SK-N-SH treated with all-trans-retinoic acid at 6 μM for 48 hours (cell line): Measurements from ENCODE around the gene HTR2B.

Experiments used
- ATAC-seq: fragments of 200-7000 bp; cut with Tn5 transposase; 3 replicates; pipeline ENCODE4 v1.9.1; 2020; ENCODE audit warnings: mild to moderate bottlenecking, moderate library complexity
- ARNTL ChIP-seq: fragments of 450-650 bp; formaldehyde crosslinking; IDR thresholded peaks from 2 replicates; pipeline ENCODE4 v1.5.0; 2020; ENCODE audit warnings: low read depth, mild to moderate bottlenecking, moderate library complexity, borderline replicate concordance
- BACH2 ChIP-seq: fragments of 250-450 bp; sonication (Bioruptor Pico); IDR thresholded peaks from 2 replicates; pipeline ENCODE4 v1.9.0; 2021; ENCODE audit warnings: mild to moderate bottlenecking, borderline replicate concordance
- CREB5 ChIP-seq: fragments of 250-450 bp; sonication (Bioruptor Pico); IDR thresholded peaks from 2 replicates; pipeline ENCODE4 v1.5.1; 2020; ENCODE audit warnings: low read depth, mild to moderate bottlenecking, moderate library complexity
- CSDC2 ChIP-seq: fragments of 250-450 bp; sonication (Bioruptor Pico); IDR thresholded peaks from 2 replicates; pipeline ENCODE4 v1.5.0; 2020; ENCODE audit warnings: mild to moderate bottlenecking, moderate library complexity
- CSRNP3 ChIP-seq: fragments of 250-450 bp; sonication (Bioruptor Pico); IDR thresholded peaks from 2 replicates; pipeline ENCODE4 v1.5.1; 2021; ENCODE audit warnings: mild to moderate bottlenecking, moderate library complexity
- ESRRG ChIP-seq: fragments of 250-450 bp; sonication (Bioruptor Pico); IDR thresholded peaks from 2 replicates; pipeline ENCODE4 v1.6.1; 2021; ENCODE audit warnings: mild to moderate bottlenecking
- GLIS3 ChIP-seq: fragments of 250-450 bp; sonication (Bioruptor Pico); IDR thresholded peaks from 2 replicates; pipeline ENCODE4 v1.5.0; 2020; ENCODE audit warnings: mild to moderate bottlenecking, moderate library complexity
- ISL1 ChIP-seq: fragments of 250-450 bp; sonication (Bioruptor Pico); IDR thresholded peaks from 2 replicates; pipeline ENCODE4 v2.1.2; 2022; ENCODE audit warnings: mild to moderate bottlenecking, moderate library complexity
- OSR1 ChIP-seq: fragments of 250-450 bp; sonication (Bioruptor Pico); IDR thresholded peaks from 2 replicates; pipeline ENCODE4 v1.8.0; 2022; ENCODE audit warnings: moderate library complexity, mild to moderate bottlenecking, inconsistent platforms
- PATZ1 ChIP-seq: fragments of 250-450 bp; sonication (Bioruptor Pico); IDR thresholded peaks from 2 replicates; pipeline ENCODE4 v1.8.0; 2020; ENCODE audit warnings: mild to moderate bottlenecking, moderate library complexity, borderline replicate concordance
- POU6F1 ChIP-seq: fragments of 250-450 bp; sonication (Bioruptor Pico); IDR thresholded peaks from 2 replicates; pipeline ENCODE4 v1.8.0; 2021; ENCODE audit warnings: low read depth, mild to moderate bottlenecking, moderate library complexity, borderline replicate concordance
- PPARA ChIP-seq: fragments of 250-450 bp; sonication (Bioruptor Pico); IDR thresholded peaks from 2 replicates; pipeline ENCODE4 v1.5.0; 2020; ENCODE audit warnings: mild to moderate bottlenecking, borderline replicate concordance
- RARB ChIP-seq: fragments of 250-450 bp; sonication (Bioruptor Pico); IDR thresholded peaks from 2 replicates; pipeline ENCODE4 v1.8.0; 2021; ENCODE audit warnings: mild to moderate bottlenecking, moderate library complexity
- SNAI2 ChIP-seq: fragments of 250-450 bp; sonication (Bioruptor Pico); IDR thresholded peaks from 2 replicates; pipeline ENCODE4 v1.5.0; 2020; ENCODE audit warnings: mild to moderate bottlenecking, moderate library complexity
- TCF4 ChIP-seq: fragments of 250-450 bp; sonication (Bioruptor Pico); IDR thresholded peaks from 2 replicates; pipeline ENCODE4 v1.8.0; 2021; ENCODE audit warnings: mild to moderate bottlenecking, moderate library complexity, borderline replicate concordance
- TOX ChIP-seq: fragments of 250-450 bp; sonication (Bioruptor Pico); IDR thresholded peaks from 2 replicates; pipeline ENCODE4 v1.8.0; 2021; ENCODE audit warnings: mild to moderate bottlenecking, moderate library complexity, borderline replicate concordance
- TSHZ2 ChIP-seq: fragments of 250-450 bp; sonication (Bioruptor Pico); IDR thresholded peaks from 2 replicates; pipeline ENCODE4 v1.5.0; 2020; ENCODE audit warnings: mild to moderate bottlenecking, moderate library complexity
- ZC3H10 ChIP-seq: fragments of 250-450 bp; sonication (Bioruptor Pico); IDR thresholded peaks from 2 replicates; pipeline ENCODE4 v1.5.1; 2021; ENCODE audit warnings: mild to moderate bottlenecking, moderate library complexity
- ZFP3 ChIP-seq: fragments of 250-450 bp; sonication (Bioruptor Pico); IDR thresholded peaks from 2 replicates; pipeline ENCODE4 v1.5.0; 2020; ENCODE audit warnings: mild to moderate bottlenecking, moderate library complexity
- ZFP30 ChIP-seq: fragments of 450-650 bp; formaldehyde crosslinking; IDR thresholded peaks from 2 replicates; pipeline ENCODE4 v1.5.0; 2022; ENCODE audit warnings: mild to moderate bottlenecking, moderate library complexity
- ZNF565 ChIP-seq: fragments of 450-650 bp; formaldehyde crosslinking; conservative IDR thresholded peaks from 2 replicates; pipeline ENCODE4 v1.5.0; 2020; ENCODE audit warnings: low read depth, mild to moderate bottlenecking, moderate library complexity
- ZNF70 ChIP-seq: fragments of 450-650 bp; formaldehyde crosslinking; IDR thresholded peaks from 2 replicates; pipeline ENCODE4 v1.5.0; 2020; ENCODE audit warnings: mild to moderate bottlenecking, moderate library complexity

HTR2B gene

GRCh38 chr2:231127936-231128335, 3.1 kb upstream of the HTR2B start:
- no peak for TF ChIP-seq PATZ1 (CRISPR knock-in tag)
- peak; percentile 85 for TF ChIP-seq ISL1 (CRISPR knock-in tag)
- peak; percentile 8; the same call in 1 of the 3 replicates for ATAC-seq

- no peak for TF ChIP-seq GLIS3
- TF ChIP-seq TSHZ2 (CRISPR knock-in tag), result no peak
- no peak for TF ChIP-seq CSDC2 (CRISPR knock-in tag)
- TF ChIP-seq ZC3H10 (CRISPR knock-in tag), result no peak
- no peak for TF ChIP-seq ZFP3 (CRISPR knock-in tag)
- TF ChIP-seq ISL1 (CRISPR knock-in tag), result no peak
- no peak for TF ChIP-seq CREB5 (CRISPR knock-in tag)
- TF ChIP-seq ZNF565 (CRISPR knock-in tag), result no peak
- TF ChIP-seq ZNF70 (CRISPR knock-in tag), result no peak
- no peak for TF ChIP-seq TCF4
- TF ChIP-seq POU6F1, result no peak
- TF ChIP-seq PPARA (CRISPR knock-in tag), result no peak
- TF ChIP-seq, all 23 proteins: peak for 0
- no peak for ATAC-seq
Measured at GRCh38 chr2:231127480-231127879, 2.6 kb upstream of the HTR2B start.

GRCh38 chr2:231126123-231126522, 1.3 kb upstream of the HTR2B start:
- TF ChIP-seq TOX (CRISPR knock-in tag) (no peak), ARNTL (CRISPR knock-in tag) (no peak), CSRNP3 (CRISPR knock-in tag) (no peak), BACH2 (CRISPR knock-in tag) (no peak), OSR1 (CRISPR knock-in tag) (no peak), PPARA (CRISPR knock-in tag) (no peak), ZC3H10 (CRISPR knock-in tag) (no peak), RARB (no peak), ISL1 (CRISPR knock-in tag) (no peak), PATZ1 (CRISPR knock-in tag) (no peak), TCF4 (no peak), ZFP3 (CRISPR knock-in tag) (no peak), CSDC2 (CRISPR knock-in tag) (no peak), GLIS3 (no peak), ESRRG (CRISPR knock-in tag) (no peak), ZNF565 (CRISPR knock-in tag) (no peak), ZNF70 (CRISPR knock-in tag) (no peak), POU6F1 (no peak), SNAI2 (CRISPR knock-in tag) (no peak), ZFP30 (CRISPR knock-in tag) (no peak)
- no peak for ATAC-seq
